Transverse colon (tissue), 3 donors: ENCODE measurements around the gene NLGN2.

Experiments used
- EP300 ChIP-seq: sonication (generic); formaldehyde crosslinking; IDR thresholded peaks from one replicate; pipeline ENCODE4 v1.6.1; 2017; ENCODE audit warnings: antibody characterized with exemption, low read depth
- TF ChIP-seq, protein P1 (sequence below), 5 experiments: fragments of 200-600 bp in 3 of 5; fragments of 450-650 bp in 2 of 5; sonication (generic) in 3 of 5; IDR thresholded peaks; 1 replicate in 2 of 5; 2 replicates in 3 of 5; pipeline ENCODE4 v1.5.1; 2016 to 2017; ENCODE audit warnings: antibody characterized with exemption in 5 of 5, inconsistent platforms in 3 of 5, mild to moderate bottlenecking in 2 of 5, moderate library complexity in 1 of 5

DNA sequence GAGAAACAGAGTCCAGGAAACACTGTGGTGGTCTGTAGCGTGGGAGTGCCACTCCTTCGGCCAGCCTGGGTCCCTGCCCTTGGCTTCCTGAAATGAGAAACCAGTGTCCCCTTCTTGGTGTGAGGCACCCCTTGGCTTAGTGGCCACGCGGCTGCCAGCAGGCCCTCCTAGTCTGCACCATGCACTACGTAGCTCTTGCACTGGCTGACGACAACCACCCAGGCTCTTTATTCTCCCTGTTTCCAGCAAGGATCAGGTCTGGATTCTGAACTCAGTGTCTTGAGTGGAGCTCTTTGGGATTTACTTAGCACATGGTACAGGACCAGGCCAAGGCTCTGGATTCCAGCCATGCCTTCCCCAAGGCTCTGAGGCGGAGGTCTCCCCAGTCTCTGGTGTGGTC lies 19.9 kb downstream of the NLGN2 start:
- TF ChIP-seq, protein P1, sequence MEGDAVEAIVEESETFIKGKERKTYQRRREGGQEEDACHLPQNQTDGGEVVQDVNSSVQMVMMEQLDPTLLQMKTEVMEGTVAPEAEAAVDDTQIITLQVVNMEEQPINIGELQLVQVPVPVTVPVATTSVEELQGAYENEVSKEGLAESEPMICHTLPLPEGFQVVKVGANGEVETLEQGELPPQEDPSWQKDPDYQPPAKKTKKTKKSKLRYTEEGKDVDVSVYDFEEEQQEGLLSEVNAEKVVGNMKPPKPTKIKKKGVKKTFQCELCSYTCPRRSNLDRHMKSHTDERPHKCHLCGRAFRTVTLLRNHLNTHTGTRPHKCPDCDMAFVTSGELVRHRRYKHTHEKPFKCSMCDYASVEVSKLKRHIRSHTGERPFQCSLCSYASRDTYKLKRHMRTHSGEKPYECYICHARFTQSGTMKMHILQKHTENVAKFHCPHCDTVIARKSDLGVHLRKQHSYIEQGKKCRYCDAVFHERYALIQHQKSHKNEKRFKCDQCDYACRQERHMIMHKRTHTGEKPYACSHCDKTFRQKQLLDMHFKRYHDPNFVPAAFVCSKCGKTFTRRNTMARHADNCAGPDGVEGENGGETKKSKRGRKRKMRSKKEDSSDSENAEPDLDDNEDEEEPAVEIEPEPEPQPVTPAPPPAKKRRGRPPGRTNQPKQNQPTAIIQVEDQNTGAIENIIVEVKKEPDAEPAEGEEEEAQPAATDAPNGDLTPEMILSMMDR (IDR thresholded peaks at IDR 0.05): no peak
- TF ChIP-seq EP300: no peak
